ENCODE data around the gene KRTAP2-4. TPM values are rescaled to one million over a fixed set of nuclear protein-coding genes. Genes with fewer than 3 reads are reported as not detected.
"Not testable (repeated sequence)": the region's sequence is repeated elsewhere in the genome, so short reads cannot be mapped to it uniquely, and the experiment has no call there.

KRTAP2-4 gene
- total and polyA plus RNA-seq, 8 donors: not detected

- Histone ChIP-seq H3K27ac (no peak overlapping the region), H3K27me3 (peaks cover 0 to 36% (median 6%) of the 10 kb centered on the region in 3 donors), H3K9me3 (peaks cover 0 to 8% (median 2%) of the 10 kb centered on the region in 4 donors), H3K36me3 (no peaks in the 10 kb centered on the region), H3K4me1 (no peaks in the 10 kb centered on the region), H3K4me3 (no peak overlapping the region)
- DNase-seq: no peak
- WGBS, 5 donors: 88 to 94% (median 90%) methylated on average over 5 of the region's 5 CpGs
- TF ChIP-seq CTCF (IDR thresholded peaks at IDR 0.05) (no peak), POLR2A (IDR thresholded peaks at IDR 0.05) (no peak), EP300 (IDR thresholded peaks at IDR 0.05) (no peak), POLR2AphosphoS5 (IDR thresholded peaks at IDR 0.05) (no peak)
- intact Hi-C loops (cut with DNase I; ENCODE audit: low total_unique reads): no loop called here
Measured at GRCh38 chr17:41058741-41059140, 6.9 kb downstream of the KRTAP2-4 start.

- no peak overlapping the region for H3K4me3 ChIP-seq
- H3K36me3 ChIP-seq: no peaks in the 10 kb centered on the region
- TF ChIP-seq POLR2AphosphoS5 (IDR thresholded peaks at IDR 0.05) (no peak), CTCF (IDR thresholded peaks at IDR 0.05) (no peak), POLR2A (IDR thresholded peaks at IDR 0.05) (no peak), EP300 (IDR thresholded peaks at IDR 0.05) (no peak)
- H3K9me3 ChIP-seq: peaks cover 0 to 8% (median 4%) of the 10 kb centered on the region in 4 donors
- H3K4me1 ChIP-seq: no peaks in the 10 kb centered on the region
- DNase-seq: no peak
- peaks cover 0 to 36% (median 6%) of the 10 kb centered on the region in 3 donors for H3K27me3 ChIP-seq
- 79 to 100% (median 98%) methylated on average over 1 of the region's 1 CpG for whole genome bisulfite sequencing, 5 donors
- intact Hi-C loops (cut with DNase I; ENCODE audit: low total_unique reads): no loop called here
- H3K27ac ChIP-seq: no peak overlapping the region
Measured at GRCh38 chr17:41057547-41057946, 8.1 kb downstream of the KRTAP2-4 start.

GRCh38 chr17:41055130-41055529, 10.5 kb downstream of the KRTAP2-4 start, which contains the start of gene KRTAP2-2:
KRTAP2-2 (minus strand) TSS chr17:41055230; CDS start chr17:41055211, 19 bp downstream.
- H3K9me3 ChIP-seq; H3K4me3 ChIP-seq; H3K36me3 ChIP-seq; H3K27ac ChIP-seq; intact Hi-C loops (cut with DNase I; ENCODE audit: low total_unique reads); DNase-seq; H3K4me1 ChIP-seq: not testable (repeated sequence)
- peaks cover 0 to 34% (median 6%) of the 10 kb centered on the region in 3 donors for H3K27me3 ChIP-seq
- 27 to 52% (median 44%) methylated on average over 1 of the region's 6 CpGs for WGBS, 5 donors

- intact Hi-C loops (cut with DNase I; ENCODE audit: low total_unique reads); DNase-seq; H3K9me3 ChIP-seq; H3K27ac ChIP-seq; H3K4me1 ChIP-seq; H3K36me3 ChIP-seq; H3K4me3 ChIP-seq: not testable (repeated sequence)
- peaks cover 0 to 32% (median 6%) of the 10 kb centered on the region in 3 donors for H3K27me3 ChIP-seq
- WGBS, 5 donors: 72 to 79% (median 72%) methylated on average over 7 to 9 of the region's 9 CpGs
Measured at GRCh38 chr17:41054556-41054955, 11.1 kb downstream of the KRTAP2-4 start.

- intact Hi-C loops (cut with DNase I; ENCODE audit: low total_unique reads): no loop called here
- 82 to 88% (median 85%) methylated on average over 4 of the region's 4 CpGs for WGBS, 5 donors
Measured at GRCh38 chr17:41054025-41054424, 11.7 kb downstream of the KRTAP2-4 start.

More at GRCh38 chr17:41054025-41054424, 11.7 kb downstream of the KRTAP2-4 start:
- Histone ChIP-seq H3K27me3 (peaks cover 0 to 31% (median 6%) of the 10 kb centered on the region in 3 donors), H3K4me1 (no peaks in the 10 kb centered on the region), H3K4me3 (no peak overlapping the region), H3K36me3 (no peaks in the 10 kb centered on the region), H3K9me3 (peaks cover 0 to 8% (median 4%) of the 10 kb centered on the region in 4 donors), H3K27ac (no peak overlapping the region)
- TF ChIP-seq CTCF (IDR thresholded peaks at IDR 0.05) (no peak), POLR2A (IDR thresholded peaks at IDR 0.05) (no peak), EP300 (IDR thresholded peaks at IDR 0.05) (no peak), POLR2AphosphoS5 (IDR thresholded peaks at IDR 0.05) (no peak)
- no peak for DNase-seq

Data from stomach (tissue), 9 donors.